Measurements from ENCODE around the gene FYN. TPM values are rescaled to one million over a fixed set of nuclear protein-coding genes. Genes with fewer than 3 reads are reported as not detected.
"Not testable (repeated sequence)": the region's sequence is repeated elsewhere in the genome, so short reads cannot be mapped to it uniquely, and the experiment has no call there.

Gene FYN
- polyA plus RNA-seq, 1 experiment: 55.1 TPM

- DNase-seq (ENCODE audit: low read depth): no peak
Measured at GRCh38 chr6:111916747-111917146, 43.5 kb upstream of the FYN start.

DNA sequence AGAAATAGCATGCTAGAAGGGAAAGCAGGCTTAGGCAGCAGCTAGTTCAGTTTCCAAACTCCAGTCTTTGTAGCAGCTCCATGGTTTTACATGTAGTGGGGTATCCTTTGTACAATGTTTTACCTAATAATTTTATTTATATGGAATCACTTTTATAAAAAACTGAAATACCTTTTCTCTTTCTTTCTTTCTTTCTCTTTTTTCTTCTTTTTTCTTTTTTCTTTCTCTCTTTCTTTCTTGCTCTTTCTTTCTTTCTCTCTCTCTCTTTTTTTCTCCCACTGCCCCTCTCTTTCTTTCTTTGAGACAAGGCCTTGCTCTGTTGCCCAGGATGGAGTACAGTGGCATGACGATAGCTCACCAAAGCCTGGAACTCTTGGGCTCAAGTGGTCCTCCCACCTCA is 41.4 kb upstream of the FYN start:
- POLR2A ChIA-PET: no interaction called here
- CTCF ChIA-PET: interaction anchor here (1.2 kb wide), 1 partner anchor 10 kb away, joined by 5 read pairs; no protein-coding TSS in a partner anchor
- DNase-seq (ENCODE audit: low read depth): no peak
- H3K4me3 ChIP-seq (ENCODE audit: low read depth, low read length): no peak overlapping the region
- H3K27me3 ChIP-seq (ENCODE audit: control insufficient read depth, insufficient read depth, low read length): no peaks in the 10 kb centered on the region
- H3K36me3 ChIP-seq (ENCODE audit: control insufficient read depth, insufficient read depth, low read length): no peaks in the 10 kb centered on the region
- no peak for TF ChIP-seq CTCF (IDR thresholded peaks at IDR 0.05; ENCODE audit: insufficient read depth, low read depth, low read length)

More at GRCh38 chr6:111916747-111917146, 43.5 kb upstream of the FYN start:
- Histone ChIP-seq H3K36me3 (ENCODE audit: control insufficient read depth, insufficient read depth, low read length) (no peaks in the 10 kb centered on the region), H3K4me3 (ENCODE audit: low read depth, low read length) (no peak overlapping the region), H3K27me3 (ENCODE audit: control insufficient read depth, insufficient read depth, low read length) (no peaks in the 10 kb centered on the region)
- POLR2A ChIA-PET: no interaction called here
- no peak for TF ChIP-seq CTCF (IDR thresholded peaks at IDR 0.05; ENCODE audit: insufficient read depth, low read depth, low read length)
- CTCF ChIA-PET: no interaction called here

DNA sequence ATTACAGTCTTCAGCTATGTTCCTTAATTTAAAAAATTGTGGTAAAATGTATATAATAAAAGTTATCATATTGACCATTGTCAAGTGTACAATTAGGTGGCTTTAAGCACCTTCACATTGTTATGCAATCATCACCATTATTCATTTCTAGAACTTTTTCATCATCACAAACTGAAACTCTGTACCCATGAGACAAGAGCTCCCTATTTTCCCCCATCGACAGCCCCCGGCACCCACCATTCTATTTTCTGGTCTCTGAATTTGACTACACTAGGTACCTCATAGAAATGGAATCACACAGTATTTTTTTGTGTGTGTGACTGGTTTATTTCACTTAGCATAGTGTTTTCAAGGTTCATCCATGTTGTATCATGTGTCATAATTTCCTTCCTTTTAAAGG is 39.7 kb upstream of the FYN start:
- Histone ChIP-seq H3K4me3 (ENCODE audit: low read depth, low read length) (no peak overlapping the region), H3K36me3 (ENCODE audit: control insufficient read depth, insufficient read depth, low read length) (no peaks in the 10 kb centered on the region), H3K27me3 (ENCODE audit: control insufficient read depth, insufficient read depth, low read length) (no peaks in the 10 kb centered on the region)
- CTCF ChIA-PET: no interaction called here
- POLR2A ChIA-PET: no interaction called here
- no peak for DNase-seq (ENCODE audit: low read depth)
- no peak for TF ChIP-seq CTCF (IDR thresholded peaks at IDR 0.05; ENCODE audit: insufficient read depth, low read depth, low read length)

DNA sequence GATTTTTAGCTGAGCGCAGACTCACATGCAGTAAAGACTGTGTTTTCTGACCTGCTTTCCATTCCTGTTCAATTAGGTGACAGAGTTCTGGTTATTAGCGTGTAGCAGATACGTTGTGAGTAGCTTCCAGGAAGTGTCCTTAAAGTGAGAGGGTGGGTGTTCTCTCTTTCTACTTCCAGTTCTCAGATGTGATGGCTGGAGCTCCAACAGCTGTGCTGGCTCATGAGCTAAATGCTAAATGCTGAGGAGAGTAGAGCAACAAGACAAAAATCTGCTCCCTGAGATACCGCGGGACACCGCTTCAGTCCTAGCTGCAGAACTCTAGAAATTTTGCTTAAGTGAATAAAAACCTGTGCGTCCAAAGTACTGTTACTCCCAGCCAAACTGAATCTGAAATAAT is 38.2 kb upstream of the FYN start:
- H3K36me3 ChIP-seq (ENCODE audit: control insufficient read depth, insufficient read depth, low read length): no peaks in the 10 kb centered on the region
- no peak for TF ChIP-seq CTCF (IDR thresholded peaks at IDR 0.05; ENCODE audit: insufficient read depth, low read depth, low read length)
- no peak overlapping the region for H3K4me3 ChIP-seq (ENCODE audit: low read depth, low read length)
- ChIA-PET POLR2A (no interaction called here), CTCF (interaction anchor here (0.9 kb wide), 1 partner anchor 13 kb away, joined by 3 read pairs; no protein-coding TSS in a partner anchor)
- DNase-seq (ENCODE audit: low read depth): no peak
- H3K27me3 ChIP-seq (ENCODE audit: control insufficient read depth, insufficient read depth, low read length): no peaks in the 10 kb centered on the region

- CTCF ChIA-PET: no interaction called here
- no peak for DNase-seq (ENCODE audit: low read depth)
- no peak for TF ChIP-seq CTCF (IDR thresholded peaks at IDR 0.05; ENCODE audit: insufficient read depth, low read depth, low read length)
- Histone ChIP-seq H3K4me3 (ENCODE audit: low read depth, low read length) (no peak overlapping the region), H3K27me3 (ENCODE audit: control insufficient read depth, insufficient read depth, low read length) (no peaks in the 10 kb centered on the region), H3K36me3 (ENCODE audit: control insufficient read depth, insufficient read depth, low read length) (no peaks in the 10 kb centered on the region)
- POLR2A ChIA-PET: no interaction called here
Measured at GRCh38 chr6:111909238-111909637, 36.0 kb upstream of the FYN start.

GRCh38 chr6:111908365-111908764 is 35.1 kb upstream of the FYN start:
- H3K4me3 ChIP-seq (ENCODE audit: low read depth, low read length); H3K36me3 ChIP-seq (ENCODE audit: control insufficient read depth, insufficient read depth, low read length); DNase-seq (ENCODE audit: low read depth); POLR2A ChIA-PET; CTCF ChIA-PET; H3K27me3 ChIP-seq (ENCODE audit: control insufficient read depth, insufficient read depth, low read length): not testable (repeated sequence)

All from BJ (cell line).